T-helper 2 cell treated with Interferon-gamma antibody and Interleukin-4, amounts not matched to agents 5 μg/mL and 100 μg/mL, for 36 hours (primary cell): ENCODE data around the gene SCN11A.

Source experiments
- DNase-seq: peaks from one replicate; pipeline ENCODE4 v3.0.0; 2021; ENCODE audit warnings: low spot score
- H3K27ac Mint-ChIP-seq: one replicate; pipeline ENCODE4 v1.8.0; 2021; ENCODE audit warnings: mild to moderate bottlenecking, mixed read lengths
- H3K27me3 Mint-ChIP-seq: one replicate; pipeline ENCODE4 v1.8.0; 2021; ENCODE audit warnings: low read depth, mixed read lengths
- H3K36me3 Mint-ChIP-seq: one replicate; pipeline ENCODE4 v1.8.0; 2021; ENCODE audit warnings: low read depth, mixed read lengths
- H3K4me1 Mint-ChIP-seq: one replicate; pipeline ENCODE4 v1.8.0; 2021; ENCODE audit warnings: low read depth, mixed read lengths
- H3K4me3 Mint-ChIP-seq: one replicate; pipeline ENCODE4 v1.8.0; 2022; ENCODE audit warnings: mild to moderate bottlenecking, moderate library complexity, mixed read lengths
- H3K9me3 Mint-ChIP-seq: one replicate; pipeline ENCODE4 v1.8.0; 2021; ENCODE audit warnings: mixed read lengths

SCN11A gene

DNA sequence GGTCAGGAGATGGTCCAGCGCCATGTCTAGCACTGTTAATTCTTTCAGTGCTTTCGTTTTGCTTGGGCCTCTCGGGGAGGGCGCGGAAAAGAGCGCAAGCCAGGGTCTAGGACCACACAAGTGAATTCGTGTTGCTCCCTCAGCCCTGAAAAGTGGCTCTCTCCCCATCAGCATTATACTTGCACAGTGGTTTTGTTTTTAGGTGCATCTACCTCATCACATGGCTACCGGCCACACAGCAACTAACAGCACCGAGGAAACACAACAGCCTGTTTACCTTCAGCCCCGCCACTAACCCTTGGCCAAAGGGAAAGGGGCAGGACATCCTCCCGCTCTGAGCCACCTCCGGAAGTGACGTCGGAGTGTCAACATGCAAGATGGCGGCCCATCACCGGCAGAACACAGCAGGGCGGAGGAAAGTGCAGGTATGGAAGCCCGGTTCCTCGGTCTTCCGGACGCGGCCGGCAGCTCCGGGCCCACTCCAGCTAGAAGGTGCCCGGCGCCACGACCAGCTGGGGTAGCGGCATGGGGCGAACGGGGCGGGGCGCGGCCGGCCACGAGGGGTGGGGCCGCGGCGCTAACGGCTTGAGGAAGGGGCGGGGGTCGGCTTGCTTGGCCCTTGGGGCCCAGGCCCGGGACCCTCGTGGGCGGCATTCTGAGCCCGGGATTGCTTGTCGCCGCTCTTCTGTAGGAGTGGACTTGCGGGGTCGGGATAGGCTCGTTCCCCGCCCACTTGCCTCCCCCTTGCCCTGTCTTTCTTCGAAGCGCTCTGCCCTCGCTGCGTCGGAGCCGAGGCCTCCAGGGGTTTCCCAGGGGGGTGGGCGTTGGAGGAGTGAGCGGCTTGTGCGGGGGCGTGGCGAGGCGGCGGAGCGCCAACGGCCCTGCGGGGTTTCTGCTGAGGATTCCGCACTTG lies at the start of gene SCN11A, which contains the start of gene WDR48:
Gene SCN11A, minus strand, starts transcription at position 296 of the 913 bp plus-strand sequence. CDS start 101,582 bp downstream, outside the sequence.
Gene WDR48, plus strand, starts transcription at position 368 of the 913 bp plus-strand sequence. Its CDS starts 10 bp downstream, at position 378.
- Mint-ChIP-seq H3K9me3 (no peaks in the 10 kb centered on the region), H3K4me3 (peak within 1 kb of the TSS; percentile 90), H3K36me3 (peaks cover 2% of the 10 kb centered on the region), H3K27me3 (peaks cover 6% of the 10 kb centered on the region), H3K4me1 (peaks cover 14% of the 10 kb centered on the region), H3K27ac (peak within 1 kb of the TSS; percentile 92)
- peak; percentile 90 for DNase-seq

DNA sequence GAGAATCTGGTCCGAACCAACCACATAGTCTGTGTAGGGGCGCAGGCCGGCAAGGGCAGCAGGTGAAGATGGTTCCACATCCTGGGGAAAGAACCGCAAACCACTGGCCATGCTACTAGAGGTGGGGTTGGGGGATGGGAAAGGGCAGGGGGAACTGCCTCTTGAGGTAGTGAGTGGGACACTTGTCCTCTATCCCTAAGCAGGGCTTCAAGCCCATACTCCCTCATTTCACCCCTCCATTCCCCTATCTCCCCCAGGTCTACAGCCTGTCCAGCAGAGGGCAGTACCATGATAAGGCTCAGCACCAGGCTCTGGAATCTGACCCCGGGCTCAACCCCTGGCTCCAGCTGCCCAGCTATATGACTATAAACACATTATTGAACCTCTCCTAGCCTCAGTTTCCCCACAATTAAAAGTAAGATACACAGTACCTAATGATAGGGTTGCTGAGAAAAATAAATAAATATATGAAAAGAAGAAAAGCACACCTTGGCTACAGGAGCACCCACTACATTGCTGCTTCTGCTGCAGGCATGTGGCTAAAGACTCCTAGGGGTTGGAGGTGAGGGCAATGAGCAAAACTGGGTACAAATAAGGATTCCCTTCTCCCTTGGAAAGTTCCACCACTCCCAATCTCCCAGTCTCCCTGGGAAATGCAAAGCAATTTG lies 49.4 kb upstream of the SCN11A start:
- H3K9me3 Mint-ChIP-seq: no peaks in the 10 kb centered on the region
- H3K36me3 Mint-ChIP-seq: peaks cover 12% of the 10 kb centered on the region
- no peak for DNase-seq
- H3K27ac Mint-ChIP-seq: no peak overlapping the region
- peaks cover 22% of the 10 kb centered on the region for H3K4me1 Mint-ChIP-seq
- no peak overlapping the region for H3K4me3 Mint-ChIP-seq
- no peaks in the 10 kb centered on the region for H3K27me3 Mint-ChIP-seq

DNA sequence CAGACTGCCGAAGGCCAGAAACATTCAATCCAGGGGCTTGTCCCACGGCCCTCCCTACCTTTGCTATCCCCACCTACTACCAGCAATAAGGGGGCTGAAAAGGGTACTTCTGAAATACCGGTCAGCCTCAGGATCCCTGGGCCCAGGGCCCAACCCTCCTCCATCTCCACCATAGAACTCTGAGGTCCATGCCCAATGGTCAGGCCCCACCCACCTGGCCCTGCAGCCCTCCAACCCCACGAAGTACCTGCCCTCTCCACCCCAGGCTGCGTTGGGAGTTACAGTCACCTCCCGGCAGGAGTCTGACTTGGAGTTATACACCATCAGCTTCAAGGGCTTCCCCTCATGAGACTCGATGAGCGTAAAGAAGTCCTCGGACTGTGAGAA lies 48.7 kb upstream of the SCN11A start:
- H3K9me3 Mint-ChIP-seq: no peaks in the 10 kb centered on the region
- peaks cover 16% of the 10 kb centered on the region for H3K4me1 Mint-ChIP-seq
- peaks cover 12% of the 10 kb centered on the region for H3K36me3 Mint-ChIP-seq
- no peak for DNase-seq
- no peak overlapping the region for H3K27ac Mint-ChIP-seq
- H3K4me3 Mint-ChIP-seq: no peak overlapping the region
- no peaks in the 10 kb centered on the region for H3K27me3 Mint-ChIP-seq

DNA sequence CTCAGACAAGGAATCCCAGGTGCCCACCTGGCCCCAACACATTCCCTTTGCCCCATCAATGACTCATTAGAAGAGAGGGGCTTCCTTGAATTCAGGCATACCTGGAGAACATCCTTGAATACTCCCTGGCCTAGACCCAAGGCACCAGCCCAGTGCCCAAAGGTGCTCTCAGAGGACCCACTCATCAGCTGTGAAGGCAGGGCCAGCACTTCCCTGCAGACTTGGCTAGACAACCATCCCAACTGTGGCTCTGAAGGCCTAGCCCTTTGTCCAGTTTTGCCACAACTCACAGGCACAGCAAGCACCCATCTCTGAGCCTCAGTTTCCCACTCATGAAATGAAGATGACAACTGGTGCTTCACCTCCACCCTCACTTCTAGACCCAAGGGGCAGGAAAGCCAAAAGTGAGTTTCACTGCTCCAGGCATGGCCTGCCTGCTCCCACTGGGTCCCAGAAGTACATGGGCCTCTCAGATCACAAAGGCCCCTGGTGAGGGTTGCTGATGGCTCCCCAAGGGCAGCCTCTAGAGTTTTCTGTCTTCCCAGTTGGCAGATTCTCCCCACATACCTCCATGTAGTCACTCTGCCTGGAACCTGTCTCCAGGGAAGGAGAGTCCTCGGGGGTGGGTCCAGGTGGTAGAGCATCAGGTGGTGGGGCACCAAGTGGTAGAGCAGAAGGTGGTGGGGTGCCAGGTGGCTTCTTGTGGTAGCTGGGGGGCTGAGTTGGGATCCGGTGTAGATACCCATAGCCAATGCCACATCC lies 48.2 kb upstream of the SCN11A start:
- no peak overlapping the region for H3K4me3 Mint-ChIP-seq

DNA sequence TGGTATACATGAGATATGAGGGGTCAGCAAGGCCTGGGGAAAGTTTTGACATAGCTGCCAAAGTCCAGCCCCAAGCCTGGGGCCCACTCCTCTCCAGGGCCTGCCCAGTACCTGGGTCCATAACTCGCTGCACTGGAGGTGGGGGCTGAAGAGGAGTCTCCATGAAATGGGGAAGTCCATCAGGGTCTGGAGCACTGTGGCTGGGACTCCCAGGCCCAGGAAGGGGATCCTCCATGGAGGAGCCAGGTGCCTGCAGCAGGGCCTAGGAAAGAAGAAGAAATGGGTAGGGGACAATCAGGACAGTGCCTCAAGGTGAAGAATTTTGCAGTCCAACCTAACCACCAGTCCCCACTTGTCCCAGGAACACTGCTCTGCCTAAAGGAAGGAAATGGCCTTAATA lies 47.5 kb upstream of the SCN11A start:
- DNase-seq: no peak
- Mint-ChIP-seq H3K27me3 (no peaks in the 10 kb centered on the region), H3K4me1 (peaks cover 11% of the 10 kb centered on the region), H3K36me3 (peaks cover 16% of the 10 kb centered on the region), H3K4me3 (no peak overlapping the region), H3K27ac (no peak overlapping the region), H3K9me3 (no peaks in the 10 kb centered on the region)

More for the DNA sequence above, 48.2 kb upstream of the SCN11A start:
- no peak overlapping the region for H3K27ac Mint-ChIP-seq
- H3K36me3 Mint-ChIP-seq: peaks cover 15% of the 10 kb centered on the region
- no peaks in the 10 kb centered on the region for H3K27me3 Mint-ChIP-seq
- DNase-seq: no peak
- peaks cover 12% of the 10 kb centered on the region for H3K4me1 Mint-ChIP-seq
- H3K9me3 Mint-ChIP-seq: no peaks in the 10 kb centered on the region

DNA sequence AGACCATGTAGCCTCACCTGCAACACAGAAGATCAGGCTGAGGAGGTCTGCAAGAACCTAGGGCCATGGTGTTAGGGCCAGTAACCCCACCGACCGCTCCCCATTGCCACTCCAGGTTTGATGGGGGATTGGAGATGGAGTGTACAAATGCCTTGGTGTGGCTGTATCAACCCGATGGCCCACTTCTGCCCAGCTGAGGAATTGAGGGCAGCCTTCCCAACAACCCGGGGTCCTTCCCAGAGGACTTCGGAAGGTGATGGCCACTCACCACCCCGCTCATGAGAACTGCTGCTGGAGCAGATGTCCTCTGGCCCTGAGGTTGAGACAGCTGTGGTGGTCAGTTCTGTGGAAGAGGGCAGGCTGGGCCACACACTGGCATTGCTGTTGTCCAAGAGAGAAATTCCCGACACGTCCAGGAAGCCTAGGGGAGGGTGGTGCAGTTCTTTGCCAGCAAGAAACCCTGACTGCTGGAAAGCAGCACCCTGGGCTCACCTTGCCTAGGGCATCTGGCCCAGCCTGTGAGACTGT lies 46.8 kb upstream of the SCN11A start:
- DNase-seq: no peak
- no peak overlapping the region for H3K27ac Mint-ChIP-seq
- H3K27me3 Mint-ChIP-seq: no peaks in the 10 kb centered on the region
- peaks cover 22% of the 10 kb centered on the region for H3K36me3 Mint-ChIP-seq
- peaks cover 11% of the 10 kb centered on the region for H3K4me1 Mint-ChIP-seq
- H3K9me3 Mint-ChIP-seq: no peaks in the 10 kb centered on the region
- no peak overlapping the region for H3K4me3 Mint-ChIP-seq

DNA sequence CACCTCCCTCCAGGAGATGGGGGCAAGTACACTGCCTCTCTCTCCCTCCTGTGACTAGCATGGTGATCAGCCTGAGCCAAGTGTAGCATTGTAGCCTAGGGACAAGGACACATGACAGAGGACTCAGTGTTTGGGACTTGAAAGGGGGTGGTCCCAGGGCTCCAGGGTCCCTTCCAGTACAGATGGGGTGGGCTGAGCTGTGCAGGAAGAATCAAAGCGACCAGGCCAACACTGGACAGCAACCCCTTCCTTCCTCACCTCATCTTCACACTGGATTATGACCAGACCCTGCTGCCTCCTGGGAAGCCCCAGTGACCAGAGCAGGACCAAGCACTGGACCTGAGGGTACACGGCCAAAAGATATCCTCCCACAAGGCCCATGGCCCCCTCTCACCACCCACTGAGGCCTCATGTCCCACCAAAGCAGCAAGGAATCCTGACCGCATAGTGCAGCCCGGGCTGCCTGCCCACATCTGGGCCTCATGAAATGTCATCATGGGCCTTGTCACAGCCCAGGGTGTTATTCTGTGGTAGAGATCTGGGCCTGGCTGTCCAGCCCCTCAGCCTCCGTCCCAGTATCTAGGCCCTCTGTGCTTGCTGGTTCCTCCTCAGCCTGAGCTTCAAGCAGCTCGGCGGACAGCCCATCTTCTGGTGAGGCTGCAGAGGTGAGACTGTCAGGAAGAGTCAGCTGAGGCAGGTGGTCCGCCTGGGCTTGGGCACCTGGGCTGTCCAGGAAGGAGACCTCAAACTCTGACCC lies 46.1 kb upstream of the SCN11A start:
- Mint-ChIP-seq H3K4me3 (no peak overlapping the region), H3K9me3 (no peaks in the 10 kb centered on the region), H3K27ac (no peak overlapping the region), H3K27me3 (no peaks in the 10 kb centered on the region), H3K4me1 (peaks cover 8% of the 10 kb centered on the region), H3K36me3 (peaks cover 23% of the 10 kb centered on the region)
- no peak for DNase-seq

DNA sequence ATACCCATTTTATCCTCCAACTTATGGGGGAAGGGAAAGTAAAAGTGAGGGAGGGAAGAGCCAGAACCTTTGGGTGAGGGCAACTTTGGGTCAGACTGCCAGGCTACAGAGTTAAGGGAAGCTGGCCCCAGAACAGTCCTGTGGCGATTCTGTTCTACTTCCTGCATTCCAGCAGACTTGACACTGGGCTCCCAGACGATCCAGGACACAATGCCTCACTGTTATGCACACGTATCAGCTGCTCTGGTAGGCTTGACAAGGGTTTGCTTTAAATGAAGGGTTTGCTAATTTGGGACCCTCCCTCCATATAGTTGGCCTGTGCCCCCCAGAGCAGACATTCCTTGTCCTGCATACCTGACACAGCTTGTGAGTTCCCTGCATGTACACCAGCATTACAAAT lies 45.0 kb upstream of the SCN11A start:
- no peak for DNase-seq
- no peaks in the 10 kb centered on the region for H3K9me3 Mint-ChIP-seq

DNA sequence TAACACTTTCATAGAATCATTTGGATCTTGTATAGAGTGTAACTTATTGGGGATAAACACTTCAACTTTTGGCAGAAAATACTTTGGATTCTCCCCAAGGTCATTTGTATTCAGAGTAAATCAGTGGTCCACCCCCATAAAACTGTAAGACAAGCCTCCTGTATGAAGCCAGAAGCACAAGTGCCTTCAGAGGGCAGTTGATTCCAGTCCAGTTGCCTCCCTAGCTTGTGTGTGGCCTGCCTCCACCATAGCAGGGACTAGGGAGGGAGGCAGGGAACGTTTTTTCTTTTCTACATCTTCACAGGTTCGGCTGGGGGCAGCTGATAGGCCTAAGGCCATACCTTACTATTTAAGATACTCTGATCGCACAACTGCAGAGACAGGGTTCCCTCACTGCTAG lies 44.0 kb upstream of the SCN11A start:
- Mint-ChIP-seq H3K27me3 (no peaks in the 10 kb centered on the region), H3K36me3 (peaks cover 23% of the 10 kb centered on the region), H3K4me1 (no peaks in the 10 kb centered on the region), H3K9me3 (no peaks in the 10 kb centered on the region), H3K27ac (no peak overlapping the region), H3K4me3 (no peak overlapping the region)
- no peak for DNase-seq

More for the DNA sequence above, 45.0 kb upstream of the SCN11A start:
- H3K4me1 Mint-ChIP-seq: peaks cover 2% of the 10 kb centered on the region
- peaks cover 26% of the 10 kb centered on the region for H3K36me3 Mint-ChIP-seq
- no peaks in the 10 kb centered on the region for H3K27me3 Mint-ChIP-seq
- H3K4me3 Mint-ChIP-seq: no peak overlapping the region
- H3K27ac Mint-ChIP-seq: no peak overlapping the region

DNA sequence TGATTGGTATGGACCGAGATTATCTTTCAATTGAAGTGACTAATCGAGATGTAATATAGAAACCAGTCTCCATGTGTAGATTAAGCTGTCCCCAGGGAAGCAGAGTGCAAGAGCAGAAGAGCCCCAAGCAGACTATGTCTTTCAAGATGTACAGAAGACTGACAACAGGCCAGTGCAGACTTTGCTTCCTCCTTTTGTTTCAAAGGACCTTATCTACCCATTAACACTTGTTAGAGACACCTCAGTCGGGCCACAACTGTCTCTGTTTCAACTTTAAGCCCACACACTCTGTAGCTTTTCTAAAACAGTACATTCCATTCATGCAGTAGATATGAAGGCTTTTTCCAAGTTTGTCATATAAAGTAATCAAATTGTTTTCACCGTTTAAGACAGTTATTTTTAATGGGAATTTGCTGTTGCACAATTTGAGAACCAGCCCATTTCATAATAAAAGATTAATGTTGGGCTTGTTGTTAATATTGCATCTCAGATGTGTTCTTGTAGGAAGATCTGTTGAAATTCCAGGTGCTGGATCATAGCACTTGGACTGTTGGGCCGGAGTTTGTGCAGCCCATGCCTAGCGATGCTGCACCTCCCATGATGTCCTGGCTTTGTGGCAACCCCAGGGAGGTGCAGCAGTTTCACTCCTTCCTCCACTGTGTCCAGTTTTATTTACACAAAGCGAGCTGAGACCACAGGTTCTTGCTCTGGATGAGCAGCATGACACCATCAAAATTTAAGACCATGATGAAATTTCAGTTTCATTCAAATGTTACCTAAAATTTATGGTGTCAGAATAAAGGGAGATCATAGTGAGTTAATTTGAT lies 43.3 kb upstream of the SCN11A start:
- H3K36me3 Mint-ChIP-seq: peaks cover 23% of the 10 kb centered on the region
- no peak for DNase-seq
- H3K27me3 Mint-ChIP-seq: no peaks in the 10 kb centered on the region
- no peak overlapping the region for H3K4me3 Mint-ChIP-seq
- H3K27ac Mint-ChIP-seq: no peak overlapping the region
- no peaks in the 10 kb centered on the region for H3K4me1 Mint-ChIP-seq
- no peaks in the 10 kb centered on the region for H3K9me3 Mint-ChIP-seq

DNA sequence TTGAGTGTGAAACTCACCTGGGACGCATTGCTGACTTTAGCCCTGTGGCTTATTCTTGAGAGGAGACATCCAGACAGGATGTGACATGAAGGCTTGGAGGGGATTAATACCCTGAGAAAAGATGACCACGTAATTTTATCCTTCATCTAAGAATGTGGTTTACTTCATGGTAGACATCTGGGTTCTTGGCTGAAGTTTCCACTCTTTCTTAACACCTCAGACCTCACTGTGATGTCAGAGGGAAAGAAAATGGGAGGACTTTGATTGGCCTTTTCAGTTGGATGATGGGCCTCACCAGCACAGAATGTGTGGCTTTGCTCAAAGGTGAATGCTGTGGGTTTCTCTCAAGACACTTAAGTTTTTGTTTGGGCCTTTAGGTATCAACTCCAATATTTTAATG lies 39.2 kb upstream of the SCN11A start:
- H3K4me1 Mint-ChIP-seq: no peaks in the 10 kb centered on the region
- H3K9me3 Mint-ChIP-seq: no peaks in the 10 kb centered on the region
- no peak overlapping the region for H3K27ac Mint-ChIP-seq
- no peak for DNase-seq
- no peaks in the 10 kb centered on the region for H3K27me3 Mint-ChIP-seq
- no peak overlapping the region for H3K4me3 Mint-ChIP-seq
- H3K36me3 Mint-ChIP-seq: peaks cover 23% of the 10 kb centered on the region

DNA sequence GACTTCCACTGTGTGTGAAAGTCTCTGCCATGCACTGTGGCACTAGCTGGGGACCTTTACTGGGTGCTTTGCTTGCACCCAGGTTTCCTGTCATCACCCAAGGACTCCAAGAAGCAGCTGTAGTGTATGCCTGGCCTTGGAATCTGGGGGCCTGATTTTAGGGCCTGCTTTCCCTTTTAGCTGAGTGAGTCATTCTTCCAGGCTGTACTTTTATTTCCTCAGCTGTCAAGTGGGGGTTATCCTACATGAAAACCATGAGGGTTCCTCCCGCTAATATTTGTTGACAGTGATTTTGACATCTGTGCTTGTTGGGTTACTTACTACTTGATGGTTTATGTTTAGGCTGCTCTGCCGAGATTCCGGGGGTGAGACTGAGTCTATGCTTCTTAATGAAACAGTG lies 37.1 kb upstream of the SCN11A start:
- H3K4me1 Mint-ChIP-seq: no peaks in the 10 kb centered on the region
- H3K36me3 Mint-ChIP-seq: peaks cover 16% of the 10 kb centered on the region
- H3K27ac Mint-ChIP-seq: no peak overlapping the region
- no peak overlapping the region for H3K4me3 Mint-ChIP-seq
- no peak for DNase-seq
- no peaks in the 10 kb centered on the region for H3K27me3 Mint-ChIP-seq
- no peaks in the 10 kb centered on the region for H3K9me3 Mint-ChIP-seq
